Activated T-helper 1 cell treated with anti-CD3 and anti-CD28 coated beads, Interleukin-12 subunit alpha, Interleukin-12 subunit beta, Interleukin-2, Interleukin-4 antibody, amounts not matched to agents 30 ng/mL and 10 ng/mL and 1 ng/mL, durations not matched to agents 14 hours and 24 hours and 36 hours (primary cell): Measurements from ENCODE around the gene UVSSA. TPM values are rescaled to one million over a fixed set of nuclear protein-coding genes. Genes with fewer than 3 reads are reported as not detected.
"Not testable (repeated sequence)": the region's sequence is repeated elsewhere in the genome, so short reads cannot be mapped to it uniquely, and the experiment has no call there.

Source experiments
- DNase-seq: peaks from one replicate; pipeline ENCODE4 v3.0.0; 2021; ENCODE audit warnings: low spot score
- H3K27ac Mint-ChIP-seq: one replicate; pipeline ENCODE4 v1.8.0; 2021; ENCODE audit warnings: mild to moderate bottlenecking, mixed read lengths
- H3K27me3 Mint-ChIP-seq: one replicate; pipeline ENCODE4 v1.8.0; 2022; ENCODE audit warnings: mild to moderate bottlenecking, moderate library complexity, mixed read lengths; ENCODE audit not compliant: insufficient read depth
- H3K36me3 Mint-ChIP-seq: one replicate; pipeline ENCODE4 v1.8.0; 2021; ENCODE audit warnings: low read depth, mixed read lengths
- H3K4me1 Mint-ChIP-seq: one replicate; pipeline ENCODE4 v1.8.0; 2021; ENCODE audit warnings: low read depth, mixed read lengths
- H3K4me3 Mint-ChIP-seq: one replicate; pipeline ENCODE4 v1.8.0; 2021; ENCODE audit warnings: mild to moderate bottlenecking, moderate library complexity, mixed read lengths
- H3K9me3 Mint-ChIP-seq: one replicate; pipeline ENCODE4 v1.8.0; 2021; ENCODE audit warnings: mixed read lengths
- intact Hi-C: fragments of 100-400 bp; cut with micrococcal nuclease; formaldehyde crosslinking; loops from one replicate; pipeline ENCODE4 v1.15.1; 2024
- total RNA-seq: library from RNA; stranded (reverse); gene quantifications from 2 replicates; pipeline ENCODE4 v1.2.3, GENCODE V29; 2022

The UVSSA gene
- total RNA-seq, 1 donor from 2014 or later, result 25.8 TPM

GRCh38 chr4:1329408-1330371, 17.3 kb upstream of the UVSSA start:
- H3K27me3 Mint-ChIP-seq, result no peaks in the 10 kb centered on the region
- H3K4me1 Mint-ChIP-seq, result peaks cover 31% of the 10 kb centered on the region
- peaks cover 25% of the 10 kb centered on the region for H3K36me3 Mint-ChIP-seq
- no peak overlapping the region for H3K4me3 Mint-ChIP-seq
- H3K9me3 Mint-ChIP-seq, result no peaks in the 10 kb centered on the region
- no peak overlapping the region for H3K27ac Mint-ChIP-seq
- no peak for DNase-seq
- intact Hi-C loops, result loop anchor here (1.0 to 2.0 kb wide), 2 partner anchors 17 to 40 kb away; partner anchors contain the start of genes MAEA and UVSSA

- Mint-ChIP-seq H3K27me3 (no peaks in the 10 kb centered on the region), H3K4me3 (peak overlapping the region; percentile 73), H3K9me3 (no peaks in the 10 kb centered on the region), H3K4me1 (peaks cover 37% of the 10 kb centered on the region), H3K36me3 (peaks cover 32% of the 10 kb centered on the region), H3K27ac (peak overlapping the region; percentile 78)
- DNase-seq, result peak; percentile 42
- intact Hi-C loops, result loop anchor here (1.0 to 2.0 kb wide), 2 partner anchors 16 to 42 kb away; partner anchors contain the start of genes MAEA and UVSSA
Observed at GRCh38 chr4:1330761-1331590, 16.0 kb upstream of the UVSSA start.

GRCh38 chr4:1331591-1332353, 15.2 kb upstream of the UVSSA start:
- no peak for DNase-seq
- Mint-ChIP-seq H3K4me1 (peaks cover 43% of the 10 kb centered on the region), H3K27me3 (no peaks in the 10 kb centered on the region), H3K27ac (no peak overlapping the region), H3K36me3 (peaks cover 39% of the 10 kb centered on the region), H3K9me3 (peaks cover 4% of the 10 kb centered on the region), H3K4me3 (no peak overlapping the region)
- intact Hi-C loops, result loop anchor here (2.0 kb wide), 1 partner anchor 15 kb away; the partner anchor contains the start of gene UVSSA

GRCh38 chr4:1332686-1333085, 14.3 kb upstream of the UVSSA start:
- H3K36me3 Mint-ChIP-seq, result peaks cover 48% of the 10 kb centered on the region
- H3K4me3 Mint-ChIP-seq, result no peak overlapping the region
- peaks cover 52% of the 10 kb centered on the region for H3K4me1 Mint-ChIP-seq
- peaks cover 4% of the 10 kb centered on the region for H3K9me3 Mint-ChIP-seq
- H3K27me3 Mint-ChIP-seq, result no peaks in the 10 kb centered on the region
- H3K27ac Mint-ChIP-seq, result no peak overlapping the region
- intact Hi-C loops, result no loop called here
- no peak for DNase-seq

DNA sequence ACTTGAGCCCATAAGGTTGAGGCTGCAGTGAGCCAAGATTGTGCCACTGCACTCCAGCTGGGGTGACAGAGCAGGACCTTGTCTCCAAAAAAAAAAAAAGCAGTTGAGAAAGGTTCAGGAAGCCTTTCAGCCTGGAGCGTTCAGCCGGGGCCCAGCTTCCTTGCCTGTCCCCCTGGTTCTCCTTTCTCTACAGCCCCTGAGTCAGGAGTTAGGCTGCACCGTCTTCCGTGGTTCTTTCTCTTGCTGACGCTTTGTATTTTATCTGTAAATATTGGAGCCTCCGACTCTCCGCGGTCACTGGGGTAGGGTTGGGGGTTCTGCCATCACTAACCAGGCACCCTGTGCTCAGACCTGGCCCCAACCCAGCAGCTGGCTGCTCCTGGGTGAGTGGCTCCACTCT, 13.8 kb upstream of the UVSSA start:
- H3K4me1 Mint-ChIP-seq, result peaks cover 56% of the 10 kb centered on the region

GRCh38 chr4:1333851-1334578, 13.0 kb upstream of the UVSSA start:
- H3K27ac Mint-ChIP-seq, H3K9me3 Mint-ChIP-seq, H3K4me3 Mint-ChIP-seq, DNase-seq, intact Hi-C loops, H3K27me3 Mint-ChIP-seq: not testable (repeated sequence)
- Mint-ChIP-seq H3K36me3 (peaks cover 51% of the 10 kb centered on the region), H3K4me1 (peaks cover 54% of the 10 kb centered on the region)

More for the DNA sequence above, 13.8 kb upstream of the UVSSA start:
- Mint-ChIP-seq H3K36me3 (peaks cover 49% of the 10 kb centered on the region), H3K4me3 (no peak overlapping the region), H3K9me3 (peaks cover 4% of the 10 kb centered on the region), H3K27ac (no peak overlapping the region), H3K27me3 (no peaks in the 10 kb centered on the region)
- intact Hi-C loops, result no loop called here
- DNase-seq, result no peak

DNA sequence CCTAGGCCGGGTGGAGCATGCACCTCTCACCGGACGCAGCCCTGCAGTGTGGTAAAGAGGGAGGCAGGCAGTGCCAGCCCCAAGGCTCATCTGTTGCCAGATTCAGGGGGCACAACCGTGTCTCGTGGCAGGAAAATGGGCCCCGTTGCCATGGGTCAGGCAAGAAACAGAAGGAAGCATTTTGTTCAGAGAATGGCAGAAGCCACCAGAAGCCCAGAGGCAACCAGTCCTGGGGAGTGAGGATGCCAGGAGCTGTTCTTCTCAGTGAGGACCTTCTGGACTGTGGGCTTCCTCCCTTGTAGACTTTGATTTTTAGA, 12.5 kb upstream of the UVSSA start:
- H3K27me3 Mint-ChIP-seq, result no peaks in the 10 kb centered on the region
- no peak overlapping the region for H3K4me3 Mint-ChIP-seq
- H3K27ac Mint-ChIP-seq, result no peak overlapping the region
- H3K4me1 Mint-ChIP-seq, result peaks cover 49% of the 10 kb centered on the region
- peaks cover 4% of the 10 kb centered on the region for H3K9me3 Mint-ChIP-seq
- H3K36me3 Mint-ChIP-seq, result peaks cover 49% of the 10 kb centered on the region
- intact Hi-C loops, result no loop called here
- DNase-seq, result no peak

DNA sequence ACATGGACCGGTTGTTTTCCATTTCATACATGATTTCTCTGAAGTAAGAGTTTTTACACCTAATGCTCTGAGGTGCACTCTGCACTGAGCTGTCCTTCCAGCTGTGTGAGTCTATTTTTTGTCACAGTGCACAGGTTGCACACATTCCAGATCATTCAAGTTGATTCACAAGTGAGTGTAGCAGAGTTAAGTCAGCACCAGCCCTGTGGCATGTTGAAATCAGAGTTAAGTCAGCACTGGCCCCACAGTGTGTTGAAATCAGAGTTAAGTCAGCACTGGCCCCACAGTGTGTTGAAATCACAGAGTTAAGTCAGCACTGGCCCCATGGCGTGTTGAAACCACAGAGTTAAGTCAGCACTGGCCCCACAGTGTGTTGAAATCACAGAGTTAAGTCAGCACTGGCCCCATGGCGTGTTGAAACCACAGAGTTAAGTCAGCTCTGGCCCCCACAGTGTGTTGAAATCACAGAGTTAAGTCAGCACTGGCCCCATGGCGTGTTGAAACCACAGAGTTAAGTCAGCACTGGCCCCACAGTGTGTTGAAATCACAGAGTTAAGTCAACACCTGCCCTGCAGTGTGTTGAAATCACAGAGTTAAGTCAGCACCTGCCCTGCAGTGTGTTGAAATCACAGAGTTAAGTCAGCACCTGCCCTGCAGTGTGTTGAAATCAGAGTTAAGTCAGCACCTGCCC, 11.7 kb upstream of the UVSSA start:
- H3K36me3 Mint-ChIP-seq, result peaks cover 50% of the 10 kb centered on the region
- H3K4me1 Mint-ChIP-seq, result peaks cover 45% of the 10 kb centered on the region
- DNase-seq, intact Hi-C loops, H3K4me3 Mint-ChIP-seq, H3K9me3 Mint-ChIP-seq, H3K27me3 Mint-ChIP-seq: not testable (repeated sequence)
- H3K27ac Mint-ChIP-seq, result peak overlapping the region; percentile 7

DNA sequence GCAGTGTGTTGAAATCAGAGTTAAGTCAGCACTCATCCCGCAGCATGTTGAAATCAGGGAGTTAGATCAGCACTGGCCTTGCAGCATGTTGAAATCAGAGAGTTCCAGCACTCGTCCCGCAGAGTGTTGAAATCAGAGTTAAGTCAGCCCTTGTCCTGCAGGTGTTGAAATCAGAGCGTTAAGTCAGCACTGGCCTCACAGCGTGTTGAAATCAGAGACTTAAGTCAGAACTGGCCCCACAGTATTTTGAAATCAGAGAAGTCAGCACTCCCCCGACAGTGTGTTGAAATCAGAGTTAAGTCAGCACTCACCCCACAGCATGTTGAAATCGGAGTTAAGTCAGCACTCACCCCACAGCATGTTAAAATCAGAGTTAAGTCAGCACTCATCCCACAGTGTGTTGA, 10.9 kb upstream of the UVSSA start:
- Mint-ChIP-seq H3K36me3 (peaks cover 49% of the 10 kb centered on the region), H3K4me3 (no peak overlapping the region), H3K27ac (no peak overlapping the region), H3K27me3 (no peaks in the 10 kb centered on the region), H3K9me3 (peaks cover 4% of the 10 kb centered on the region), H3K4me1 (peaks cover 38% of the 10 kb centered on the region)
- DNase-seq, result no peak
- intact Hi-C loops, result no loop called here

DNA sequence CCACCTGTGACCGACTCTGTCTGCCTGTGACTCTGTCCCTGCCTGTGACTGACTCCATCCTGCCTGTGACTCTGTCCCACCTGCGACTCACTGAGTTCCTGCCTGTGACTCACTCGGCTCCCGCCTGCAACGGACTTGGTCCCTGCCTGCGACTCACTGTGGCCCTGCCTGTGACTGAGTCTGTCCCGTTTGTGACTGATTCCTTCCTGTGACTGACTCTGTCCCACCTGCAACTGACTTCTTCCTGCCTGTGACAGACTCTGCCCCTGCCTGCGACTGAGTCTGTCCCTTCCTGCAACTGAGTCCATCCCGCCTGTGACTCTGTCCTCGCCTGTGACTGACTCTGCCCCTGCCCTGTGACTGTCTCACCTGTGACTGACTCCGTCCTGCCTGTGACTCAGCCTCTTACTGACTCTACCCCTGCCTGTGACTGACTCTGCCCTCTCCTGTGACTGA, 9.6 kb upstream of the UVSSA start:
- H3K36me3 Mint-ChIP-seq, result peaks cover 56% of the 10 kb centered on the region
- peak overlapping the region; percentile 11 for H3K4me3 Mint-ChIP-seq
- intact Hi-C loops, result no loop called here
- H3K27ac Mint-ChIP-seq, result peak overlapping the region; percentile 80
- peaks cover 29% of the 10 kb centered on the region for H3K4me1 Mint-ChIP-seq
- peak; percentile 21 for DNase-seq
- H3K9me3 Mint-ChIP-seq, result peaks cover 4% of the 10 kb centered on the region
- H3K27me3 Mint-ChIP-seq, result no peaks in the 10 kb centered on the region

DNA sequence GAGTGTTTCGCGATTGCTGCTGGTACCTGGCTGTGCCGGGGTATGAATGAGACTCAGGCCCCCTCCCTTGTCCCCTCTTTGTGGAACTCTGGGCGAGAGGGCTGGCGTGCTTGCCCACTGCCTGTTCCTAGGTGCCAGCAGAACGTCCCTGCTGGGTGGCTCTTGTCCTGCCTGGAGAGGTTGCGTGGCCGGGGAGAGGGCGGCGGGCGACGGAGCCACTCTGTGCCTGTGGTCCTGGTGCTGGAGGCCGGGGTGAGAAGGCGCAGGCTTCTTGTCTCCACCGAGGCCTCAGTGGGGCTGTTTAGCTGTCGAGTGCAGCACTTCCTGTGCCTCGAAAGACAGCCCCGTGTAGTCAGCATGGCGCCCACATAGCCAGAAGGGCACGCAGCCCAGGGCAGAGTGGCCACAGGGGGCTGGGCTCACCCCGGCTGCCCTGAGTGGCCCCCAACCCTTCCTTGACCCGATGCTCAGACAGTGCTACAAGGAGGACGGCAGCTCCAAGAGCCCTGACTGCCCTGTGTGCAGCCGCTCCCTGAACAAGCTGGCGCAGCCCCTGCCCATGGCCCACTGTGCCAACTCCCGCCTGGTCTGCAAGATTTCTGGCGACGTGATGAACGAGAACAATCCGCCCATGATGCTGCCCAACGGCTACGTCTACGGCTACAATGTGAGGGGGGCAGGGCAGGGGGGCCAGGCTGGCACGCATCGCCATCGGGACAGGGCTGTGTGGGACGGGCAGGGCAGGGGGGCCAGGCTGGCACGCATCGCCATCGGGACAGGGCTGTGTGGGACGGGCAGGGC, 8.9 kb upstream of the UVSSA start:
- intact Hi-C loops, result no loop called here
- DNase-seq, result no peak
- peaks cover 29% of the 10 kb centered on the region for H3K4me1 Mint-ChIP-seq
- no peak overlapping the region for H3K4me3 Mint-ChIP-seq
- peak overlapping the region; percentile 80 for H3K27ac Mint-ChIP-seq
- peaks cover 4% of the 10 kb centered on the region for H3K9me3 Mint-ChIP-seq
- H3K27me3 Mint-ChIP-seq, result no peaks in the 10 kb centered on the region
- H3K36me3 Mint-ChIP-seq, result peaks cover 57% of the 10 kb centered on the region
